ENCODE measurements around the gene POU2AF1. TPM values are rescaled to one million over a fixed set of nuclear protein-coding genes. Genes with fewer than 3 reads are reported as not detected.

Gene POU2AF1
- total and polyA plus RNA-seq, 2 of the 8 experiments (the other 6 are each of a cell fraction or from before 2014, with no cell fraction given) = not detected

DNA sequence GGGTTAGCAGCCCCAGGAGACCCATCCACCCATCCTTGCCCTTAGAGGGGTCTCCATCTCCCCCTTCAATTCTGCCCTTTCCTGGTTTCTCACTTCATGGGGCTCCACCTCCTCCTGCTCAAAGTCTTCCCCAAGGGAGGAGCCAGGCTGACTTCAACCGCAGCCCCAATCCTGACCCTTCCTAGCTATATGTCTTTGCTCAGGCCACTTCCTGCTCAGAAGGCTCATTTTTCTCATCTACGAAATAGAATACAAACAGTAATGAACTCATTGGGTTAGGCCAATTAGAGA, 24.5 kb downstream of the POU2AF1 start:
- Histone ChIP-seq H3K36me3 (ENCODE audit: control insufficient read depth in 2 of 4, insufficient read depth in 4 of 4, low read length in 3 of 4) (no peaks in the 10 kb centered on the region), H4K5ac (ENCODE audit: insufficient read length, low read depth, low read length) (no peak overlapping the region), H2BK120ac (replicated peaks; ENCODE audit: low read depth, low read length) (no peak overlapping the region), H3K18ac (ENCODE audit: extremely low read depth, low read length) (no peak overlapping the region), H3K9me3 (ENCODE audit: insufficient read depth in 2 of 2, low read depth in 1 of 2, low read length in 1 of 2) (no peaks in the 10 kb centered on the region), H4K91ac (replicated peaks; ENCODE audit: insufficient read length, low read length) (no peak overlapping the region), H3K79me1 (ENCODE audit: low read depth, low read length) (no peaks in the 10 kb centered on the region), H2BK15ac (ENCODE audit: low read length) (no peak overlapping the region), H3K79me2 (ENCODE audit: control insufficient read depth in 1 of 2, insufficient read depth in 2 of 2, low read length in 2 of 2) (no peaks in the 10 kb centered on the region), H3K27ac (ENCODE audit: low read depth, low read length) (no peak overlapping the region), H3K23ac (ENCODE audit: insufficient read length) (no peak overlapping the region), H2BK12ac (ENCODE audit: low read depth, low read length) (no peak overlapping the region), H3K4me1 (replicated peaks in 1 of 4; ENCODE audit: control insufficient read depth in 3 of 4, insufficient read depth in 4 of 4, low read length in 3 of 4) (no peaks in the 10 kb centered on the region), H3K27me3 (replicated peaks in 1 of 4; ENCODE audit: control insufficient read depth in 3 of 4, extremely low read depth in 1 of 4, insufficient read depth in 3 of 4, low read length in 3 of 4) (no peaks in the 10 kb centered on the region), H4K20me1 (replicated peaks in 1 of 2; ENCODE audit: control insufficient read depth in 1 of 2, insufficient read depth in 2 of 2, low read length in 2 of 2) (peaks cover 0 to 4% of the 10 kb centered on the region in 2 experiments), H3K23me2 (ENCODE audit: low read depth, low read length) (peaks cover 4% of the 10 kb centered on the region; the same call in 1 of the 2 replicates), H2AFZ (ENCODE audit: low read length) (no peak overlapping the region), H2AK5ac (ENCODE audit: low read depth, low read length) (no peak overlapping the region), H3K14ac (ENCODE audit: insufficient read length) (no peak overlapping the region), H3K4ac (replicated peaks; ENCODE audit: insufficient read length, low read depth, low read length) (no peak overlapping the region), H2BK20ac (ENCODE audit: low read length) (no peak overlapping the region), H4K8ac (ENCODE audit: extremely low read depth, insufficient read depth, low read length) (no peak overlapping the region), H3K4me2 (ENCODE audit: insufficient read depth in 1 of 2, low read depth in 2 of 2, low read length in 2 of 2) (no peak overlapping the region), H3K56ac (replicated peaks; ENCODE audit: insufficient read length, low read depth, low read length) (no peak overlapping the region), H3K9ac (replicated peaks in 1 of 4; ENCODE audit: extremely low read depth in 1 of 4, low read depth in 3 of 4, low read length in 3 of 4) (no peak overlapping the region), H3K4me3 (ENCODE audit: extremely low read depth in 1 of 4, insufficient read depth in 2 of 4, low read depth in 3 of 4, low read length in 4 of 4) (no peak overlapping the region), H2BK5ac (ENCODE audit: low read depth, low read length) (no peak overlapping the region)
- POLR2A ChIA-PET (ENCODE audit: partially characterized antibody) = no interaction called here
- TF ChIP-seq, protein P1, sequence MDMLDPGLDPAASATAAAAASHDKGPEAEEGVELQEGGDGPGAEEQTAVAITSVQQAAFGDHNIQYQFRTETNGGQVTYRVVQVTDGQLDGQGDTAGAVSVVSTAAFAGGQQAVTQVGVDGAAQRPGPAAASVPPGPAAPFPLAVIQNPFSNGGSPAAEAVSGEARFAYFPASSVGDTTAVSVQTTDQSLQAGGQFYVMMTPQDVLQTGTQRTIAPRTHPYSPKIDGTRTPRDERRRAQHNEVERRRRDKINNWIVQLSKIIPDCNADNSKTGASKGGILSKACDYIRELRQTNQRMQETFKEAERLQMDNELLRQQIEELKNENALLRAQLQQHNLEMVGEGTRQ (IDR thresholded peaks at IDR 0.05; ENCODE audit: low read length) = no peak
- TF ChIP-seq CREB1 (IDR thresholded peaks at IDR 0.05) (no peak), YY1 (IDR thresholded peaks at IDR 0.05; ENCODE audit: low read depth, low read length) (no peak)
- WGBS, 2 experiments (ENCODE audit: extremely low coverage in 1 of 2, insufficient coverage in 1 of 2, insufficient read length in 1 of 2, insufficient replicate concordance in 2 of 2, low coverage in 1 of 2, low lambda C conversion rate in 2 of 2, missing lambda C conversion rate in 1 of 2) = 90% methylated on average over 2 of the region's 2 CpGs; no CpG with 5 or more reads in 1 of the 2 experiments
- DNase-seq (ENCODE audit: low read depth in 1 of 2, low spot score in 2 of 2) (no peak), FAIRE-seq (no peak)
- CTCF ChIA-PET (ENCODE audit: partially characterized antibody) = interaction anchor here (1.1 to 2.1 kb wide), 3 partner anchors 10 to 75 kb away, joined by 4 to 6 read pairs (median 4); no protein-coding TSS in a partner anchor

All from H1 (cell line).